GM19193 (cell line): ENCODE measurements around the gene ALOX12.

Experiments used
- POLR2A ChIP-seq: IDR thresholded peaks from 4 replicates; pipeline ENCODE4 v1.6.1; 2011; ENCODE audit not compliant: insufficient read depth, insufficient read length; ENCODE audit errors: extremely low read depth

Gene ALOX12

DNA sequence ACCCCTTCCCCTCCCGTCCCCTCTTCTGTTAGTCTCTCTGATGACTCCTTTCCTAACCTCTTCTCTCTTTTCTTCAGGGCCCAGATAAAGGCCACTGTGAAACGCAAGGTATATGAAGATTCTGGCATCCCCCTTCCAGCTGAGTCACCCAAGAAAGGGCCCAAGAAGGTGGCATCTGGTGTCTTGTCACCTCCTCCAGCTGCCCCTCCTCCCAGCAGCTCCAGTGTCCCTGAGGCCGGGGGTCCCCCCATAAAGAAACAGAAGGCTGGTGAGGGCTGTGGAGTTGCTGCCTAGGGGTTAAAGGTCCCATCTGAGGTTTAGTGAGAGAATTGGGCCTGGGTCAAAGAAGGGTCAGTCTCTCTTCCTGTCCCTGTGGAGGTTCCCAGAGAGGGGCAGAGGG is 20.6 kb downstream of the ALOX12 start:
- TF ChIP-seq POLR2A, result no peak

- TF ChIP-seq POLR2A, result no peak
Measured at GRCh38 chr17:7016886-7017826, 21.3 kb downstream of the ALOX12 start.

GRCh38 chr17:7017827-7018200 is 22.0 kb downstream of the ALOX12 start:
- TF ChIP-seq POLR2A, result no peak

DNA sequence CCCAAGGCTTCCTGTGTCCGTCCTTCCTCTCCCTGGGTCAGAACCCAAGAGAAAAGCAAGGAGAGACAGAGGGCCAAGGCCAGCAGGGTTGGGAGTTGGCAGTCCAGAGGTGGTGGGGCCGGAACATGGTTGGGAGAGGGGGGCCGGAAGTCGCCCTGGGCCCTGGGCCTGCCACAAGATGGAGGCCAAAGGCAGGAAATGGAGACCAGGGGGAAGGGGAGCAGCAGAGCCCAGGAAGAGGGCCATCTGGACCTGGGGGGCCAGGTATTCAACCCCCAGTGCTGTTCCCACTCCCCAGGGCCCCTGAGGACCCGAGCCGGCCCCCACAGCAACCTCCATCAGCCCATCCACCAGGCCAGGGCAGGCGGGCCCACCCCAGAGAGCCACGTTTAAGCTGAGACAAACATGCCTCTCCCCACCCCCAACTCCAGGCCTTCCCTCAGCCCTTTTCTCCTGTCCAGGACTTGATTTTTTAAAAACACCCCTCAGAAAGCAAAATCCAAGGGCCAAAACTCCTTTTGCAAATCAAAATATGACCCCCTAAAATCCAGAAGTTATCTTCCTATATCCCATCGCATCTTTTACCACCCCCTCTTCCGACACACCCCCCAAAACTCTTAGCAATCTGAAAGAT is 22.6 kb downstream of the ALOX12 start:
- TF ChIP-seq POLR2A, result no peak

DNA sequence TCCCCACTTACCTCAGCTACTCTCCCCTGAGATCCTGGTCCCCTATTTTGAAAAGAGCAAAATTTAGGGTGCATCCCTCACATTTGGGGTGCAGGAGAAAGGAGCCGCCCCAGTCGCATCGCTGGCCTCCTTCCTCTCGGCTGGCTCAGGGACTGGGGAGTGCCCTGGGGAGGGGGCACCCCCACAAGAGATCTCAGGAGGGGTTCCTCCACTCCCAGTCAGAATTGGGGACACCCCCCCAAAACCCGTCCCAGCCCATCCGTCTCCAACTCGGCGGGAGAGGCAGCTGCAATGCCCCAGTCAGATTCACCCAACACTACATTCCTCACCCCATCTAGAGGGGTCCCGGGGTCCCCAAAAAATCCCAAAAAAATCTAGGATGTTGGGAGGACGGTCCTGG is 23.5 kb downstream of the ALOX12 start:
- no peak for TF ChIP-seq POLR2A

GRCh38 chr17:7019839-7020519 is 24.1 kb downstream of the ALOX12 start:
- no peak for TF ChIP-seq POLR2A

GRCh38 chr17:7020894-7021664 is 25.2 kb downstream of the ALOX12 start:
- TF ChIP-seq POLR2A, result no peak

DNA sequence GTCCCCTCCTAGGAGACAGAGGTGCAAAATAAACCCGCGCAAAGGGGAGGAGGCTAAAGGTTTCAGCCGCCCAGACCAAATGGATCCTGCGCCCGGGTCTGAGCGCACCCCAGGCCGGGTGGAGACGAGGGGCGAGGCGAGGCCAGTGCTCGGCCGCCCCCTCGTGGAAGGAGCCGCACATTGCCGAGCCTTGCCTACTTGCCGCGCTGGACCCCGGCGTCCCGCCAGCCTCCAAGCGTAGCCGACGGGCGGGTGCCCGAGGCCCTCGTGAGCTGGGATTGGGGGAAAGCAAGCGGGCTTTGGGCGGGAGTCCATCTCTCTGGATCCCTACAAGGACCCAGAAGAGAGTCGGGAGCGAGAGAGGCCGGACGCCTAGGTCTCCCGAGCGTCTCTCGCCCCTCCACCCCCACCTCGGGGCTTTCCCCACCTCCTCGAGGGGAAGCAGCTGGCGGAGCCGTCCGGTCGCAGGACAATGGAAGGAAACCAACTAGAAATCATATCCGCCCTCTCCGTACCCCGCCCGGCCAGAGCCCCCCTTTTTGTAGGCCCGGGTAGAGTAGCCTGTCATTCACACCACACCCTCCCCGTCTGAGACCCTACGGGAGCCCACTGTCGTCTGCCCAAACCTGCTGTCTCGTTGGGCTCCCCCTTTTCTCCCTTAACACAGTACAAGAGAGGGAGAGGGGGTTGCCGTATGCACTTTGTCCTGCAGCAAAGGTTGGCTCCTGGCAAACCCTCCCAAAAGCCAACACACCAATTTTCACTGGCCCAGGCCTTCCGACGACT is 26.3 kb downstream of the ALOX12 start:
- TF ChIP-seq POLR2A, result peak; percentile 37

- TF ChIP-seq POLR2A, result no peak
Measured at GRCh38 chr17:7022781-7023571, 27.1 kb downstream of the ALOX12 start, which contains the start of gene BCL6B. TSS of gene BCL6B (plus strand) at chr17:7023050. CDS start at chr17:7023672, 622 bp downstream.

- peak; percentile 36 for TF ChIP-seq POLR2A
Measured at GRCh38 chr17:7023576-7024401, 27.9 kb downstream of the ALOX12 start.

DNA sequence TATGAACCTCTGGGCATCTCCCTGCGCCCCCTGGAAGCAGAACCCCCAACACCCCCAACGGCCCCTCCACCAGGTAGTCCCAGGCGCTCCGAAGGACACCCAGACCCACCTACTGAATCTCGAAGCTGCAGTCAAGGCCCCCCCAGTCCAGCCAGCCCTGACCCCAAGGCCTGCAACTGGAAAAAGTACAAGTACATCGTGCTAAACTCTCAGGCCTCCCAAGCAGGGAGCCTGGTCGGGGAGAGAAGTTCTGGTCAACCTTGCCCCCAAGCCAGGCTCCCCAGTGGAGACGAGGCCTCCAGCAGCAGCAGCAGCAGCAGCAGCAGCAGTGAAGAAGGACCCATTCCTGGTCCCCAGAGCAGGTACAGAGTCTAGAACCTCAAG is 28.5 kb downstream of the ALOX12 start:
- TF ChIP-seq POLR2A, result no peak

- TF ChIP-seq POLR2A, result no peak
Measured at GRCh38 chr17:7025245-7025644, 29.4 kb downstream of the ALOX12 start.
